ENCODE measurements around the gene MSI1.

- TF ChIP-seq, protein P1, sequence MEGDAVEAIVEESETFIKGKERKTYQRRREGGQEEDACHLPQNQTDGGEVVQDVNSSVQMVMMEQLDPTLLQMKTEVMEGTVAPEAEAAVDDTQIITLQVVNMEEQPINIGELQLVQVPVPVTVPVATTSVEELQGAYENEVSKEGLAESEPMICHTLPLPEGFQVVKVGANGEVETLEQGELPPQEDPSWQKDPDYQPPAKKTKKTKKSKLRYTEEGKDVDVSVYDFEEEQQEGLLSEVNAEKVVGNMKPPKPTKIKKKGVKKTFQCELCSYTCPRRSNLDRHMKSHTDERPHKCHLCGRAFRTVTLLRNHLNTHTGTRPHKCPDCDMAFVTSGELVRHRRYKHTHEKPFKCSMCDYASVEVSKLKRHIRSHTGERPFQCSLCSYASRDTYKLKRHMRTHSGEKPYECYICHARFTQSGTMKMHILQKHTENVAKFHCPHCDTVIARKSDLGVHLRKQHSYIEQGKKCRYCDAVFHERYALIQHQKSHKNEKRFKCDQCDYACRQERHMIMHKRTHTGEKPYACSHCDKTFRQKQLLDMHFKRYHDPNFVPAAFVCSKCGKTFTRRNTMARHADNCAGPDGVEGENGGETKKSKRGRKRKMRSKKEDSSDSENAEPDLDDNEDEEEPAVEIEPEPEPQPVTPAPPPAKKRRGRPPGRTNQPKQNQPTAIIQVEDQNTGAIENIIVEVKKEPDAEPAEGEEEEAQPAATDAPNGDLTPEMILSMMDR (IDR thresholded peaks at IDR 0.05; ENCODE audit: borderline replicate concordance, extremely low read depth, low read length, poor library complexity, severe bottlenecking) = no peak
- no peak for TF ChIP-seq EZH2 (IDR thresholded peaks at IDR 0.05; ENCODE audit: borderline replicate concordance, low read depth, low read length, severe bottlenecking)
Observed at GRCh38 chr12:120381752-120382419, 12.9 kb upstream of the MSI1 start.

All from DND-41 (cell line).